ENCODE measurements around the gene NPAS1.

The NPAS1 gene

DNA sequence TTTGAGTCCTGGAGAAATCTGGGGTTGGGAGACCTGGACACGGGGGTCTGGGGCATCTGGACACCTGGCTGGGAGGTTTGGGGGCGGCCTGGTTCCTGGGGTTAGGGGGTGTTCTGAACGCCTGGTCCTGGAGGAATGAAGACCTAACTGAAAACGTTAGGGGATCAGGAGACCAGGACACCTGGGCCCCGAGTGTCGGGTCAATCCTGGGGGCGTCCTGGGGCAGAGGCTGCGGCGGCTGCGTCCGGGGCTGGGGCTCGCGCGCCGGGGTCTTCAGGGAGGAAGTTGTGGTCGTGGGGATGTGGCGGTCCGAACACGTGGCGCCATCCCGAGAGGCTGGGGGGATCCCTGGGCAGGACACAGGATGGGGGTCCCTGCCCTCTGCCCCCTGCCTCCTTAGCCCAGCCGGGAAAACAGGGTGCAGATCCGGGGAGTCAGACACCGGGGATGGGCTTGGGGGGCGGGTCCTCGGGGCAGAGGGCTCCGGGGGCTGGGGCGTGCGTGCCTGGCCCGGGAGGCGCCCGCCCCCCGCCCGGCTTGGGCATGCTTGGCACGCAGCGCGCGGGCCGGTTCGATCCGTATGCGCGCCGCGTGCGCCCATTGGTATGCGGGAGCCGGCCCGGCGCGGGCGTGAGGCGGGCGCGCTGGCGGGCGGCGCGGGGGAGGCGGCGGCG lies 632 bp downstream of the NPAS1 start:
- Histone ChIP-seq H3K23ac (ENCODE audit: low read depth, low read length, poor library complexity) (no peak overlapping the region), H3K4me1 (ENCODE audit: control insufficient read depth in 2 of 2, insufficient read depth in 1 of 2, low read depth in 1 of 2, low read length in 2 of 2) (peaks cover 11 to 18% of the 10 kb centered on the region in 2 donors), H3K14ac (ENCODE audit: low read length) (no peak overlapping the region), H2BK15ac (ENCODE audit: low read length) (peak overlapping the region; percentile 55), H3K18ac (ENCODE audit: low read length) (peak overlapping the region; percentile 87), H3K9me3 (replicated peaks in 1 of 2; ENCODE audit: control insufficient read depth in 2 of 2, insufficient read depth in 1 of 2, low read depth in 1 of 2, low read length in 2 of 2) (no peaks in the 10 kb centered on the region), H2BK120ac (ENCODE audit: low read depth, low read length) (no peak overlapping the region), H3K4me3 (ENCODE audit: low read length in 2 of 2) (peak overlapping the region; percentile 22 to 63), H3K4me2 (ENCODE audit: insufficient read depth, low read length, poor library complexity, severe bottlenecking) (peak overlapping the region; percentile 91), H2AK5ac (ENCODE audit: low read depth, low read length) (peak overlapping the region; percentile 88), H3K36me3 (replicated peaks in 1 of 2; ENCODE audit: control insufficient read depth in 2 of 2, insufficient read depth in 2 of 2, low read length in 2 of 2) (no peaks in the 10 kb centered on the region), H4K91ac (ENCODE audit: low read depth, low read length, poor library complexity) (no peak overlapping the region), H3K4ac (ENCODE audit: low read length) (no peak overlapping the region), H2BK12ac (ENCODE audit: low read length) (peak overlapping the region; percentile 58), H3K27me3 (ENCODE audit: control insufficient read depth in 3 of 3, insufficient read depth in 3 of 3, low read depth in 1 of 3, low read length in 3 of 3) (peaks cover 31 to 65% (median 50%) of the 10 kb centered on the region in 3 experiments), H2AFZ (ENCODE audit: low read length) (peak overlapping the region; percentile 90), H3K9ac (ENCODE audit: low read depth, low read length, poor library complexity) (no peak overlapping the region), H4K8ac (ENCODE audit: low read depth, low read length) (peak overlapping the region; percentile 17), H2BK5ac (ENCODE audit: low read length) (no peak overlapping the region), H3K27ac (replicated peaks; ENCODE audit: low read length) (no peak overlapping the region), H3K79me1 (ENCODE audit: low read depth, low read length) (no peaks in the 10 kb centered on the region)
- WGBS, 2 donors (ENCODE audit: extremely low coverage in 2 of 2, insufficient read length in 2 of 2, insufficient replicate concordance in 1 of 2), result no CpG with 5 or more reads among the region's 62 CpGs
- DNase-seq (ENCODE audit: low spot score), result no peak

DNA sequence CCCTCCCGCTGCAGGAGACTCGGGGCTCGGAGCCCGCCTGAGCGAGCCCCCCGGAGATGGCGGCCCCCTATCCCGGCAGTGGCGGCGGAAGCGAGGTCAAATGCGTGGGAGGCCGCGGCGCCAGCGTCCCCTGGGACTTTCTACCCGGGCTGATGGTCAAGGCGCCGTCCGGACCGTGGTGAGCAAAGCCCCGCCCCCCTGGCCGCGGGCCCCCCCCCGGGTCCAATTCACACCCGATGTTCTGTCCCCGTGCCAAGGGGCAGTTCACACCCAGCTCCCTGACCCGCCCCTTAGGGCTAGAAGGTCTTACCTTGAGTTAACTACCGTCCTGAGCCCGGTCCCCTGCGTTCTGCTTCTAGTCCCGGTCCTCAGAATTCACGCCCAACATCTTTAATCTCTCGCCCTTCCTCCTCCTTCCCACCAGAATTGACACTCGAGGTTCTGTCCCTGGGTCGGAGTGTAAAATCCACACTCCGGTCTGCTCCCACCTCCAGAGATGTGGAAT lies 1.4 kb downstream of the NPAS1 start:
- H3K4ac ChIP-seq (ENCODE audit: low read length), result no peak overlapping the region
- no peak overlapping the region for H2BK12ac ChIP-seq (ENCODE audit: low read length)
- no peak overlapping the region for H4K91ac ChIP-seq (ENCODE audit: low read depth, low read length, poor library complexity)
- no peak overlapping the region for H2BK5ac ChIP-seq (ENCODE audit: low read length)
- H3K27ac ChIP-seq (replicated peaks; ENCODE audit: low read length), result no peak overlapping the region
- no peak overlapping the region for H3K23ac ChIP-seq (ENCODE audit: low read depth, low read length, poor library complexity)
- no peak overlapping the region for H2BK15ac ChIP-seq (ENCODE audit: low read length)
- H3K27me3 ChIP-seq (ENCODE audit: control insufficient read depth in 3 of 3, insufficient read depth in 3 of 3, low read depth in 1 of 3, low read length in 3 of 3), result peaks cover 31 to 70% (median 50%) of the 10 kb centered on the region in 3 experiments
- H2AFZ ChIP-seq (ENCODE audit: low read length), result peak overlapping the region; percentile 90
- no peak overlapping the region for H3K14ac ChIP-seq (ENCODE audit: low read length)
- H4K8ac ChIP-seq (ENCODE audit: low read depth, low read length), result no peak overlapping the region
- DNase-seq (ENCODE audit: low spot score), result no peak
- H2AK5ac ChIP-seq (ENCODE audit: low read depth, low read length), result peak overlapping the region; percentile 88
- H3K18ac ChIP-seq (ENCODE audit: low read length), result peak overlapping the region; percentile 15
- peaks cover 11 to 18% of the 10 kb centered on the region in 2 donors for H3K4me1 ChIP-seq (ENCODE audit: control insufficient read depth in 2 of 2, insufficient read depth in 1 of 2, low read depth in 1 of 2, low read length in 2 of 2)
- WGBS, 2 donors (ENCODE audit: extremely low coverage in 2 of 2, insufficient read length in 2 of 2, insufficient replicate concordance in 1 of 2), result no CpG with 5 or more reads among the region's 37 CpGs
- H3K4me2 ChIP-seq (ENCODE audit: insufficient read depth, low read length, poor library complexity, severe bottlenecking), result peak overlapping the region; percentile 91
- H3K9me3 ChIP-seq (replicated peaks in 1 of 2; ENCODE audit: control insufficient read depth in 2 of 2, insufficient read depth in 1 of 2, low read depth in 1 of 2, low read length in 2 of 2), result no peaks in the 10 kb centered on the region
- peak overlapping the region; percentile 25 to 68 for H3K4me3 ChIP-seq (ENCODE audit: low read length in 2 of 2)
- no peak overlapping the region for H3K9ac ChIP-seq (ENCODE audit: low read depth, low read length, poor library complexity)
- H2BK120ac ChIP-seq (ENCODE audit: low read depth, low read length), result no peak overlapping the region
- no peaks in the 10 kb centered on the region for H3K79me1 ChIP-seq (ENCODE audit: low read depth, low read length)
- no peaks in the 10 kb centered on the region for H3K36me3 ChIP-seq (replicated peaks in 1 of 2; ENCODE audit: control insufficient read depth in 2 of 2, insufficient read depth in 2 of 2, low read length in 2 of 2)

- Histone ChIP-seq H4K91ac (ENCODE audit: low read depth, low read length, poor library complexity) (no peak overlapping the region), H3K27me3 (ENCODE audit: control insufficient read depth in 3 of 3, insufficient read depth in 3 of 3, low read depth in 1 of 3, low read length in 3 of 3) (peaks cover 31 to 74% (median 50%) of the 10 kb centered on the region in 3 experiments), H3K27ac (replicated peaks; ENCODE audit: low read length) (no peak overlapping the region), H3K4me2 (ENCODE audit: insufficient read depth, low read length, poor library complexity, severe bottlenecking) (peak overlapping the region; percentile 91), H3K23ac (ENCODE audit: low read depth, low read length, poor library complexity) (no peak overlapping the region), H3K36me3 (replicated peaks in 1 of 2; ENCODE audit: control insufficient read depth in 2 of 2, insufficient read depth in 2 of 2, low read length in 2 of 2) (no peaks in the 10 kb centered on the region), H3K9ac (ENCODE audit: low read depth, low read length, poor library complexity) (no peak overlapping the region), H2BK120ac (ENCODE audit: low read depth, low read length) (no peak overlapping the region), H2BK12ac (ENCODE audit: low read length) (peak overlapping the region; percentile 16), H2BK15ac (ENCODE audit: low read length) (no peak overlapping the region), H2BK5ac (ENCODE audit: low read length) (no peak overlapping the region), H2AK5ac (ENCODE audit: low read depth, low read length) (no peak overlapping the region), H3K4me3 (ENCODE audit: low read length in 2 of 2) (no peak overlapping the region), H3K4ac (ENCODE audit: low read length) (no peak overlapping the region), H2AFZ (ENCODE audit: low read length) (peak overlapping the region; percentile 90), H3K18ac (ENCODE audit: low read length) (peak overlapping the region; percentile 72), H3K14ac (ENCODE audit: low read length) (peak overlapping the region; percentile 31), H3K79me1 (ENCODE audit: low read depth, low read length) (no peaks in the 10 kb centered on the region), H3K4me1 (ENCODE audit: control insufficient read depth in 2 of 2, insufficient read depth in 1 of 2, low read depth in 1 of 2, low read length in 2 of 2) (peaks cover 11 to 18% of the 10 kb centered on the region in 2 donors), H3K9me3 (replicated peaks in 1 of 2; ENCODE audit: control insufficient read depth in 2 of 2, insufficient read depth in 1 of 2, low read depth in 1 of 2, low read length in 2 of 2) (no peaks in the 10 kb centered on the region), H4K8ac (ENCODE audit: low read depth, low read length) (no peak overlapping the region)
- no peak for DNase-seq (ENCODE audit: low spot score)
- WGBS, 2 donors (ENCODE audit: extremely low coverage in 2 of 2, insufficient read length in 2 of 2, insufficient replicate concordance in 1 of 2), result no CpG with 5 or more reads among the region's 50 CpGs
These were observed 2.0 kb downstream of the NPAS1 start for GRCh38 chr19:47021536-47022139.

GRCh38 chr19:47022140-47022536 lies 2.5 kb downstream of the NPAS1 start:
- no CpG with 5 or more reads among the region's 14 CpGs for WGBS, 2 donors (ENCODE audit: extremely low coverage in 2 of 2, insufficient read length in 2 of 2, insufficient replicate concordance in 1 of 2)
- Histone ChIP-seq H3K79me1 (ENCODE audit: low read depth, low read length) (no peaks in the 10 kb centered on the region), H4K8ac (ENCODE audit: low read depth, low read length) (no peak overlapping the region), H3K9me3 (replicated peaks in 1 of 2; ENCODE audit: control insufficient read depth in 2 of 2, insufficient read depth in 1 of 2, low read depth in 1 of 2, low read length in 2 of 2) (no peaks in the 10 kb centered on the region), H3K27me3 (ENCODE audit: control insufficient read depth in 3 of 3, insufficient read depth in 3 of 3, low read depth in 1 of 3, low read length in 3 of 3) (peaks cover 31 to 76% (median 50%) of the 10 kb centered on the region in 3 experiments), H2BK15ac (ENCODE audit: low read length) (no peak overlapping the region), H3K4me3 (ENCODE audit: low read length in 2 of 2) (no peak overlapping the region), H3K4ac (ENCODE audit: low read length) (no peak overlapping the region), H2BK5ac (ENCODE audit: low read length) (no peak overlapping the region), H4K91ac (ENCODE audit: low read depth, low read length, poor library complexity) (no peak overlapping the region), H3K18ac (ENCODE audit: low read length) (peak overlapping the region; percentile 31), H3K36me3 (replicated peaks in 1 of 2; ENCODE audit: control insufficient read depth in 2 of 2, insufficient read depth in 2 of 2, low read length in 2 of 2) (no peaks in the 10 kb centered on the region), H2AFZ (ENCODE audit: low read length) (no peak overlapping the region), H3K9ac (ENCODE audit: low read depth, low read length, poor library complexity) (no peak overlapping the region), H2AK5ac (ENCODE audit: low read depth, low read length) (peak overlapping the region; percentile 50), H2BK12ac (ENCODE audit: low read length) (no peak overlapping the region), H2BK120ac (ENCODE audit: low read depth, low read length) (no peak overlapping the region), H3K23ac (ENCODE audit: low read depth, low read length, poor library complexity) (no peak overlapping the region), H3K27ac (replicated peaks; ENCODE audit: low read length) (no peak overlapping the region), H3K4me1 (ENCODE audit: control insufficient read depth in 2 of 2, insufficient read depth in 1 of 2, low read depth in 1 of 2, low read length in 2 of 2) (peaks cover 11 to 18% of the 10 kb centered on the region in 2 donors), H3K14ac (ENCODE audit: low read length) (no peak overlapping the region), H3K4me2 (ENCODE audit: insufficient read depth, low read length, poor library complexity, severe bottlenecking) (no peak overlapping the region)
- no peak for DNase-seq (ENCODE audit: low spot score)

Data from neuronal stem cell (in vitro differentiated cells).